ENCODE data around the gene SRA1. TPM values are rescaled to one million over a fixed set of nuclear protein-coding genes. Genes with fewer than 3 reads are reported as not detected.
A peak's percentile ranks its signal among the peaks of the same experiment; 100 is the strongest.

SRA1 gene
- total RNA-seq, 1 donor: 28.2 TPM

GRCh38 chr5:140556438-140556837 lies 835 bp downstream of the SRA1 start:
- Histone ChIP-seq H3K27me3 (ENCODE audit: insufficient read depth, low read length) (no peaks in the 10 kb centered on the region), H3K4me3 (ENCODE audit: insufficient read depth, low read length) (peak overlapping the region; percentile 91), H3K79me2 (ENCODE audit: insufficient read depth, low read length) (peaks cover 57% of the 10 kb centered on the region), H3K4me1 (ENCODE audit: insufficient read depth, low read length) (peaks cover 32% of the 10 kb centered on the region), H2AFZ (ENCODE audit: low read length) (no peak overlapping the region), H3K9me3 (ENCODE audit: low read depth, low read length) (no peaks in the 10 kb centered on the region), H4K20me1 (ENCODE audit: insufficient read depth, low read length) (peaks cover 21% of the 10 kb centered on the region), H3K27ac (ENCODE audit: low read depth, low read length) (peak overlapping the region; percentile 95), H3K4me2 (ENCODE audit: insufficient read depth, low read length) (peak overlapping the region; percentile 89), H3K36me3 (ENCODE audit: insufficient read depth, low read length) (peaks cover 19% of the 10 kb centered on the region)
- peak; percentile 39 for DNase-seq (ENCODE audit: insufficient read length, low spot score, missing footprints)
- TF ChIP-seq, protein P1, sequence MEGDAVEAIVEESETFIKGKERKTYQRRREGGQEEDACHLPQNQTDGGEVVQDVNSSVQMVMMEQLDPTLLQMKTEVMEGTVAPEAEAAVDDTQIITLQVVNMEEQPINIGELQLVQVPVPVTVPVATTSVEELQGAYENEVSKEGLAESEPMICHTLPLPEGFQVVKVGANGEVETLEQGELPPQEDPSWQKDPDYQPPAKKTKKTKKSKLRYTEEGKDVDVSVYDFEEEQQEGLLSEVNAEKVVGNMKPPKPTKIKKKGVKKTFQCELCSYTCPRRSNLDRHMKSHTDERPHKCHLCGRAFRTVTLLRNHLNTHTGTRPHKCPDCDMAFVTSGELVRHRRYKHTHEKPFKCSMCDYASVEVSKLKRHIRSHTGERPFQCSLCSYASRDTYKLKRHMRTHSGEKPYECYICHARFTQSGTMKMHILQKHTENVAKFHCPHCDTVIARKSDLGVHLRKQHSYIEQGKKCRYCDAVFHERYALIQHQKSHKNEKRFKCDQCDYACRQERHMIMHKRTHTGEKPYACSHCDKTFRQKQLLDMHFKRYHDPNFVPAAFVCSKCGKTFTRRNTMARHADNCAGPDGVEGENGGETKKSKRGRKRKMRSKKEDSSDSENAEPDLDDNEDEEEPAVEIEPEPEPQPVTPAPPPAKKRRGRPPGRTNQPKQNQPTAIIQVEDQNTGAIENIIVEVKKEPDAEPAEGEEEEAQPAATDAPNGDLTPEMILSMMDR (IDR thresholded peaks at IDR 0.05; ENCODE audit: extremely low read depth, low read depth, low read length): no peak

- peaks cover 21% of the 10 kb centered on the region for H4K20me1 ChIP-seq (ENCODE audit: insufficient read depth, low read length)
- peak; percentile 4 for DNase-seq (ENCODE audit: insufficient read length, low spot score, missing footprints)
- peaks cover 32% of the 10 kb centered on the region for H3K4me1 ChIP-seq (ENCODE audit: insufficient read depth, low read length)
- H3K36me3 ChIP-seq (ENCODE audit: insufficient read depth, low read length): peaks cover 25% of the 10 kb centered on the region
- peak overlapping the region; percentile 95 for H3K27ac ChIP-seq (ENCODE audit: low read depth, low read length)
- no peaks in the 10 kb centered on the region for H3K27me3 ChIP-seq (ENCODE audit: insufficient read depth, low read length)
- no peaks in the 10 kb centered on the region for H3K9me3 ChIP-seq (ENCODE audit: low read depth, low read length)
- H2AFZ ChIP-seq (ENCODE audit: low read length): no peak overlapping the region
- H3K4me2 ChIP-seq (ENCODE audit: insufficient read depth, low read length): peak overlapping the region; percentile 89
- peak overlapping the region; percentile 91 for H3K4me3 ChIP-seq (ENCODE audit: insufficient read depth, low read length)
- peaks cover 62% of the 10 kb centered on the region for H3K79me2 ChIP-seq (ENCODE audit: insufficient read depth, low read length)
- TF ChIP-seq, protein P1 (IDR thresholded peaks at IDR 0.05; ENCODE audit: extremely low read depth, low read depth, low read length): no peak
Observed at GRCh38 chr5:140555747-140556312, 1.4 kb downstream of the SRA1 start.

DNA sequence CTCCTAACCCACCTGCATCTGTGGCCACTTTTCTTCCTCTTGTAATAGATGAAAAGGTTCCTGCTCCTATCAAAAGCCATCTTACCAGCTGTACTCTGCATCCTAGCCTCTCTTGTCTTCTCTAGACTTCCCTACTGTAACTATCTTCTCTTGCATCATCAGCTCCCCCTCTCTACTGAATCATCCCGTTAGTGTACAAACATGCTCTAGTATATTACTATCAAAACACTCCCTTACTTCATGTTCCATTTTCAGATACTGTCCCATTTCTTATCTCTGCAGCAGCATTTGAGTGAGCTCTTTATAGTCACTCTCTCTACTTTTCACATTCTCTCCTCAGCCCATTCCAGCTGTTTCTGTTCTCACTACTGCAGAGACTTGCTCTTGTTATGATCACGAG lies 2.8 kb downstream of the SRA1 start:
- Histone ChIP-seq H3K4me2 (ENCODE audit: insufficient read depth, low read length) (peak overlapping the region; percentile 14), H3K27me3 (ENCODE audit: insufficient read depth, low read length) (no peaks in the 10 kb centered on the region), H3K4me3 (ENCODE audit: insufficient read depth, low read length) (no peak overlapping the region), H4K20me1 (ENCODE audit: insufficient read depth, low read length) (peaks cover 28% of the 10 kb centered on the region), H3K27ac (ENCODE audit: low read depth, low read length) (peak overlapping the region; percentile 33), H3K4me1 (ENCODE audit: insufficient read depth, low read length) (peaks cover 32% of the 10 kb centered on the region), H2AFZ (ENCODE audit: low read length) (no peak overlapping the region), H3K79me2 (ENCODE audit: insufficient read depth, low read length) (peaks cover 73% of the 10 kb centered on the region), H3K9me3 (ENCODE audit: low read depth, low read length) (no peaks in the 10 kb centered on the region), H3K36me3 (ENCODE audit: insufficient read depth, low read length) (peaks cover 34% of the 10 kb centered on the region)
- TF ChIP-seq, protein P1 (IDR thresholded peaks at IDR 0.05; ENCODE audit: extremely low read depth, low read depth, low read length): no peak
- peak; percentile 90 for DNase-seq (ENCODE audit: insufficient read length, low spot score, missing footprints)

GRCh38 chr5:140553657-140554056 lies 3.6 kb downstream of the SRA1 start:
- Histone ChIP-seq H3K79me2 (ENCODE audit: insufficient read depth, low read length) (peaks cover 73% of the 10 kb centered on the region), H2AFZ (ENCODE audit: low read length) (no peak overlapping the region), H4K20me1 (ENCODE audit: insufficient read depth, low read length) (peaks cover 28% of the 10 kb centered on the region), H3K4me1 (ENCODE audit: insufficient read depth, low read length) (peaks cover 32% of the 10 kb centered on the region), H3K27ac (ENCODE audit: low read depth, low read length) (peak overlapping the region; percentile 33), H3K9me3 (ENCODE audit: low read depth, low read length) (no peaks in the 10 kb centered on the region), H3K27me3 (ENCODE audit: insufficient read depth, low read length) (no peaks in the 10 kb centered on the region), H3K4me3 (ENCODE audit: insufficient read depth, low read length) (no peak overlapping the region), H3K36me3 (ENCODE audit: insufficient read depth, low read length) (peaks cover 42% of the 10 kb centered on the region), H3K4me2 (ENCODE audit: insufficient read depth, low read length) (no peak overlapping the region)
- no peak for DNase-seq (ENCODE audit: insufficient read length, low spot score, missing footprints)
- TF ChIP-seq, protein P1 (IDR thresholded peaks at IDR 0.05; ENCODE audit: extremely low read depth, low read depth, low read length): no peak

Measured in osteoblast (primary cell).